HepG2 (cell line): ENCODE measurements around the gene IQSEC1. TPM values are rescaled to one million over a fixed set of nuclear protein-coding genes. Genes with fewer than 3 reads are reported as not detected.
A peak's percentile ranks its signal among the peaks of the same experiment; 100 is the strongest.

ENCODE experiments used
- ATAC-seq: fragments of 200-7000 bp; cut with Tn5 transposase; 3 replicates; pipeline ENCODE4 v1.9.1; 2020; ENCODE audit warnings: mild to moderate bottlenecking, moderate library complexity
- BruUV-seq: library from RNA; stranded (reverse); fragments of 400-500 nt; replicated peaks from 2 replicates; lab custom pipeline; 2021; lab: Mats Ljungman, UMichigan
- CTCF ChIA-PET: fragments of 300-600 bp; formaldehyde crosslinking; extraction: SDS; loops from one replicate; lab custom pipeline; 2021; ENCODE audit warnings: low total read pairs, inconsistent platforms, low intra/inter-chr PET ratio; lab: Yijun Ruan, JAX
- POLR2A ChIA-PET: fragments of 350-600 bp; sonication (Branson Sonifier 250); formaldehyde crosslinking; loops from one replicate; lab custom pipeline; 2020; ENCODE audit warnings: antibody characterized with exemption, inconsistent platforms; lab: Yijun Ruan, JAX
- DNase-seq: peaks from one replicate; pipeline ENCODE4 v3.0.0-alpha.2; 2015; ENCODE audit warnings: low spot score
- FAIRE-seq: peaks from 3 replicates; lab custom pipeline; 2011; peaks lifted over from hg19 to GRCh38; lab: Jason Lieb, UNC
- H2AFZ ChIP-seq: one replicate; pipeline ENCODE4 v1.6.1; 2011; ENCODE audit warnings: low read length, inconsistent platforms
- H3K27ac ChIP-seq: fragments of 300-600 bp; 3 replicates; pipeline ENCODE4 v1.8.0; 2011; ENCODE audit warnings: mixed run types, mild to moderate bottlenecking, mixed read lengths, low read length, inconsistent platforms; ENCODE audit not compliant: insufficient read depth; ENCODE audit errors: extremely low read length
- H3K27me3 ChIP-seq, 2 experiments: fragments of 200-600 bp in 1 of 2; 2 replicates in 1 of 2; 3 replicates in 1 of 2; pipeline versions ENCODE4 v1.6.0 to v1.8.0; 2011; ENCODE audit warnings: low read length in 2 of 2, mild to moderate bottlenecking in 2 of 2, moderate library complexity in 2 of 2, inconsistent platforms in 1 of 2; ENCODE audit not compliant: insufficient read depth in 2 of 2, control insufficient read depth in 1 of 2
- H3K36me3 ChIP-seq, 2 experiments: fragments of 200-600 bp in 1 of 2; replicated peaks in 1 of 2; 2 replicates in 1 of 2; 3 replicates in 1 of 2; pipeline versions ENCODE4 v1.5.1 to v1.8.0; 2011; ENCODE audit warnings: low read length in 2 of 2, inconsistent platforms in 1 of 2; ENCODE audit not compliant: insufficient read depth in 2 of 2, control insufficient read depth in 1 of 2
- H3K4me1 ChIP-seq: 2 replicates; pipeline ENCODE4 v1.5.1; 2012; ENCODE audit warnings: low read length, inconsistent platforms; ENCODE audit not compliant: insufficient read depth
- H3K4me2 ChIP-seq: 2 replicates; pipeline ENCODE4 v1.6.0; 2011; ENCODE audit warnings: low read depth, low read length, inconsistent platforms
- H3K4me3 ChIP-seq, 3 experiments: fragments of 200-600 bp in 1 of 3; sonication (generic), shearing (Covaris generic) in 1 of 3; replicated peaks in 1 of 3; 2 replicates each; pipeline ENCODE4 v1.5.1; 2011 to 2016; ENCODE audit warnings: low read length in 3 of 3, inconsistent platforms in 2 of 3, low read depth in 2 of 3, mild to moderate bottlenecking in 2 of 3, control low read depth in 1 of 3, mixed read lengths in 1 of 3; ENCODE audit not compliant: insufficient read depth in 1 of 3
- H3K79me2 ChIP-seq: one replicate; pipeline ENCODE4 v1.6.1; 2011; ENCODE audit warnings: low read length, inconsistent platforms; ENCODE audit not compliant: insufficient read depth
- H3K9ac ChIP-seq: 2 replicates; pipeline ENCODE4 v1.6.0; 2011; ENCODE audit warnings: mild to moderate bottlenecking, low read depth, low read length, inconsistent platforms; ENCODE audit not compliant: insufficient read depth
- H3K9me3 ChIP-seq: 2 replicates; pipeline ENCODE4 v1.5.1; 2012; ENCODE audit warnings: mild to moderate bottlenecking, low read length
- H4K20me1 ChIP-seq: 2 replicates; pipeline ENCODE4 v1.6.0; 2011; ENCODE audit warnings: inconsistent platforms, mild to moderate bottlenecking, low read length, moderate library complexity; ENCODE audit not compliant: insufficient read depth
- ZUFSP ChIP-seq: sonication (generic); formaldehyde crosslinking; IDR thresholded peaks from 2 replicates; pipeline ENCODE4 v1.9.0; 2021; ENCODE audit warnings: missing genetic modification reagents, mild to moderate bottlenecking, borderline replicate concordance
- WGBS: methylation state at CpG from one replicate; pipeline ENCODE4 v1.1.6; 2017; ENCODE audit warnings: low lambda C conversion rate; 5-methylcytosine and 5-hydroxymethylcytosine counted together
- in situ Hi-C: cut with HindIII; loops from 2 replicates; pipeline ENCODE4 v1.10.0; 2017; ENCODE audit warnings: low pct_unique_long_range_greater_than_20kb; ENCODE audit not compliant: extremely low pct_ligation_motif_present
- intact Hi-C: fragments of 100-400 bp; cut with micrococcal nuclease; formaldehyde crosslinking; loops from one replicate; pipeline ENCODE4 v1.10.0; 2022; ENCODE audit not compliant: unreplicated experiment
- polyA plus RNA-seq, 8 experiments: library from polyadenylated mRNA; depleted of rRNA in 3 of 8; stranded (reverse) in 7 of 8; unstranded in 1 of 8; fragments of >200 nt; fragmentation: Illumina TruSeq in 4 of 8; extraction: Trizol in 4 of 8; gene quantifications; 2 replicates each; pipeline versions ENCODE4 v1.2.1 to v1.2.3, GENCODE V29; 2011 to 2016; ENCODE audit warnings: low read depth in 4 of 8, missing spikeins in 1 of 8, mixed read lengths in 1 of 8; ENCODE audit not compliant: insufficient read depth in 1 of 8
- total RNA-seq, 5 experiments: library from RNA; depleted of rRNA; stranded (reverse); fragments of >200 nt; fragmentation: Illumina TruSeq; extraction: Trizol; gene quantifications; 2 replicates each; pipeline ENCODE4 v1.2.3, GENCODE V29; 2016; ENCODE audit warnings: low read depth in 1 of 5
- TF ChIP-seq, protein P1 (sequence below): sonication (generic); formaldehyde crosslinking; IDR thresholded peaks from one replicate; pipeline ENCODE4 v1.5.1; 2020; ENCODE audit warnings: mild to moderate bottlenecking, missing genetic modification reagents; ENCODE audit errors: not compliant biosample characterization

IQSEC1 gene
- total and polyA plus RNA-seq, 2 of the 13 experiments (the other 11 are each of a cell fraction or from before 2014, with no cell fraction given), result 17.4 to 20.2 TPM

GRCh38 chr3:12982619-12983101, 90.6 kb downstream of the IQSEC1 start:
- no TSS peak for BruUV-seq
- ATAC-seq (no peak), FAIRE-seq (no peak), DNase-seq (no peak)
- Histone ChIP-seq H3K4me1 (peaks cover 20% of the 10 kb centered on the region), H4K20me1 (peaks cover 8% of the 10 kb centered on the region; the same call in 1 of the 2 replicates), H3K27ac (no peak overlapping the region), H3K4me3 (no peak overlapping the region), H3K36me3 (peaks cover 0 to 3% of the 10 kb centered on the region in 2 experiments; a peak in 1 of 5 replicates), H3K9me3 (no peaks in the 10 kb centered on the region), H3K4me2 (no peak overlapping the region), H3K79me2 (no peaks in the 10 kb centered on the region), H3K27me3 (no peaks in the 10 kb centered on the region), H2AFZ (no peak overlapping the region), H3K9ac (no peak overlapping the region)
- ChIA-PET POLR2A (interaction anchor here (1.5 to 1.6 kb wide), 2 partner anchors 15 to 18 kb away, joined by 3 to 5 read pairs; no protein-coding TSS in a partner anchor), CTCF (no interaction called here)
- intact Hi-C loops, result loop anchor here (5.0 kb wide), 1 partner anchor 35 kb away; no protein-coding TSS in a partner anchor
- TF ChIP-seq, protein P1, sequence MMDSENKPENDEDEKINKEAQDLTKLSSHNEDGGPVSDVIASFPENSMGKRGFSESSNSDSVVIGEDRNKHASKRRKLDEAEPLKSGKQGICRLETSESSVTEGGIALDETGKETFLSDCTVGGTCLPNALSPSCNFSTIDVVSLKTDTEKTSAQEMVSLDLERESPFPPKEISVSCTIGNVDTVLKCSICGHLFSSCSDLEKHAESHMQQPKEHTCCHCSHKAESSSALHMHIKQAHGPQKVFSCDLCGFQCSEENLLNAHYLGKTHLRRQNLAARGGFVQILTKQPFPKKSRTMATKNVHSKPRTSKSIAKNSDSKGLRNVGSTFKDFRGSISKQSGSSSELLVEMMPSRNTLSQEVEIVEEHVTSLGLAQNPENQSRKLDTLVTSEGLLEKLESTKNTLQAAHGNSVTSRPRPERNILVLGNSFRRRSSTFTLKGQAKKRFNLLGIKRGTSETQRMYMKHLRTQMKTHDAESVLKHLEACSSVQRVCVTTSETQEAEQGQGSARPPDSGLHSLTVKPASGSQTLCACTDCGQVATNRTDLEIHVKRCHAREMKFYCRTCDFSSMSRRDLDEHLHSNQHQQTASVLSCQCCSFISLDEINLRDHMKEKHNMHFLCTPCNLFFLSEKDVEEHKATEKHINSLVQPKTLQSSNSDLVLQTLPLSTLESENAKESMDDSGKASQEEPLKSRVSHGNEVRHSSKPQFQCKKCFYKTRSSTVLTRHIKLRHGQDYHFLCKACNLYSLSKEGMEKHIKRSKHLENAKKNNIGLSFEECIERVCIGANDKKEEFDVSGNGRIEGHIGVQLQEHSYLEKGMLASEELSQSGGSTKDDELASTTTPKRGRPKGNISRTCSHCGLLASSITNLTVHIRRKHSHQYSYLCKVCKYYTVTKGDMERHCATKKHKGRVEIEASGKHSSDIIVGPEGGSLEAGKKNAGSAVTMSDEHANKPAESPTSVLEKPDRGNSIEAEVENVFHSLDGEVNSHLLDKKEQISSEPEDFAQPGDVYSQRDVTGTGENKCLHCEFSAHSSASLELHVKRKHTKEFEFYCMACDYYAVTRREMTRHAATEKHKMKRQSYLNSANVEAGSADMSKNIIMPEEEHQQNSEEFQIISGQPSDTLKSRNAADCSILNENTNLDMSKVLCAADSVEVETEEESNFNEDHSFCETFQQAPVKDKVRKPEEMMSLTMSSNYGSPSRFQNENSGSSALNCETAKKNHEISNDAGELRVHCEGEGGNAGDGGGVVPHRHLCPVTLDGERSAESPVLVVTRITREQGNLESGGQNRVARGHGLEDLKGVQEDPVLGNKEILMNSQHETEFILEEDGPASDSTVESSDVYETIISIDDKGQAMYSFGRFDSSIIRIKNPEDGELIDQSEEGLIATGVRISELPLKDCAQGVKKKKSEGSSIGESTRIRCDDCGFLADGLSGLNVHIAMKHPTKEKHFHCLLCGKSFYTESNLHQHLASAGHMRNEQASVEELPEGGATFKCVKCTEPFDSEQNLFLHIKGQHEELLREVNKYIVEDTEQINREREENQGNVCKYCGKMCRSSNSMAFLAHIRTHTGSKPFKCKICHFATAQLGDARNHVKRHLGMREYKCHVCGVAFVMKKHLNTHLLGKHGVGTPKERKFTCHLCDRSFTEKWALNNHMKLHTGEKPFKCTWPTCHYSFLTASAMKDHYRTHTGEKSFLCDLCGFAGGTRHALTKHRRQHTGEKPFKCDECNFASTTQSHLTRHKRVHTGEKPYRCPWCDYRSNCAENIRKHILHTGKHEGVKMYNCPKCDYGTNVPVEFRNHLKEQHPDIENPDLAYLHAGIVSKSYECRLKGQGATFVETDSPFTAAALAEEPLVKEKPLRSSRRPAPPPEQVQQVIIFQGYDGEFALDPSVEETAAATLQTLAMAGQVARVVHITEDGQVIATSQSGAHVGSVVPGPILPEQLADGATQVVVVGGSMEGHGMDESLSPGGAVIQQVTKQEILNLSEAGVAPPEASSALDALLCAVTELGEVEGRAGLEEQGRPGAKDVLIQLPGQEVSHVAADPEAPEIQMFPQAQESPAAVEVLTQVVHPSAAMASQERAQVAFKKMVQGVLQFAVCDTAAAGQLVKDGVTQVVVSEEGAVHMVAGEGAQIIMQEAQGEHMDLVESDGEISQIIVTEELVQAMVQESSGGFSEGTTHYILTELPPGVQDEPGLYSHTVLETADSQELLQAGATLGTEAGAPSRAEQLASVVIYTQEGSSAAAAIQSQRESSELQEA (CRISPR knock-in tag), result peak; percentile 44
- TF ChIP-seq ZUFSP (CRISPR knock-in tag), result no peak
- WGBS, result no CpG with 5 or more reads among the region's 5 CpGs
- in situ Hi-C loops, result no loop called here
